Mucosa of rectum (tissue), 2 donors: Measurements from ENCODE around the gene MDK.

Source experiments
- H3K27ac ChIP-seq, 2 donors: one replicate each; pipeline ENCODE4 v1.7.0; 2013; ENCODE audit warnings: inconsistent platforms in 2 of 2, low read depth in 2 of 2, low read length in 2 of 2
- H3K27me3 ChIP-seq, 2 donors: one replicate each; pipeline ENCODE4 v1.7.0; 2013; ENCODE audit warnings: low read length in 2 of 2; ENCODE audit not compliant: control insufficient read depth in 2 of 2, insufficient read depth in 2 of 2
- H3K36me3 ChIP-seq, 2 donors: one replicate each; pipeline ENCODE4 v1.7.0; 2013; ENCODE audit warnings: low read length in 2 of 2; ENCODE audit not compliant: control insufficient read depth in 2 of 2, insufficient read depth in 2 of 2
- H3K4me1 ChIP-seq, 2 donors: one replicate each; pipeline ENCODE4 v1.7.0; 2013; ENCODE audit warnings: low read length in 2 of 2, mild to moderate bottlenecking in 1 of 2; ENCODE audit not compliant: control insufficient read depth in 2 of 2, insufficient read depth in 2 of 2
- H3K4me3 ChIP-seq, 2 donors: one replicate each; pipeline ENCODE4 v1.7.0; 2013; ENCODE audit warnings: low read length in 2 of 2
- H3K9ac ChIP-seq, 2 donors: one replicate each; pipeline ENCODE4 v1.7.0; 2013; ENCODE audit warnings: low read length in 2 of 2, low read depth in 1 of 2, mild to moderate bottlenecking in 1 of 2
- H3K9me3 ChIP-seq, 2 donors: one replicate each; pipeline ENCODE4 v1.7.0; 2013; ENCODE audit warnings: low read length in 2 of 2; ENCODE audit not compliant: control insufficient read depth in 2 of 2
- donor health status: healthy.
- donor health status: Normal muscosa, but diverticular disease.

MDK gene

DNA sequence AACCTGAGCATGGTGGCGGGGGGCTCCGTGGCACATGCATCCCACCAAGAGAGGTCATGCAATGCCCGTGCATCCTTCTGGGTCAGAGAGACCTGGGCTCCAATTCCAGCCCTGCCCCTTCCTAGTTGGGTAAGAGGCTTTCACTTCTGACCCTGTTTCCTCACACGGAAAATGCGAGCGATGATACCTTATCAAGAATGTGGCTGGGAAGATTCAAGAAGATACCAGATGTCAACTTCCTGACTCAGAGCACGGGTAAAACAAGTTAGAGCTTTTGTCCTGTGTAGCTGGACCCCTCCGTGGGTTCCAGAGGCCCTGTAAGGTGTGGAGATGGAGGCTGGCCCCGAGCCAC is 42.9 kb upstream of the MDK start:
- H3K4me1 ChIP-seq: peaks cover 0 to 4% of the 10 kb centered on the region in 2 donors
- H3K4me3 ChIP-seq: no peak overlapping the region
- no peak overlapping the region for H3K9ac ChIP-seq
- H3K27me3 ChIP-seq: peaks cover 8 to 17% of the 10 kb centered on the region in 2 donors
- no peaks in the 10 kb centered on the region for H3K36me3 ChIP-seq
- no peaks in the 10 kb centered on the region for H3K9me3 ChIP-seq
- H3K27ac ChIP-seq: no peak overlapping the region

DNA sequence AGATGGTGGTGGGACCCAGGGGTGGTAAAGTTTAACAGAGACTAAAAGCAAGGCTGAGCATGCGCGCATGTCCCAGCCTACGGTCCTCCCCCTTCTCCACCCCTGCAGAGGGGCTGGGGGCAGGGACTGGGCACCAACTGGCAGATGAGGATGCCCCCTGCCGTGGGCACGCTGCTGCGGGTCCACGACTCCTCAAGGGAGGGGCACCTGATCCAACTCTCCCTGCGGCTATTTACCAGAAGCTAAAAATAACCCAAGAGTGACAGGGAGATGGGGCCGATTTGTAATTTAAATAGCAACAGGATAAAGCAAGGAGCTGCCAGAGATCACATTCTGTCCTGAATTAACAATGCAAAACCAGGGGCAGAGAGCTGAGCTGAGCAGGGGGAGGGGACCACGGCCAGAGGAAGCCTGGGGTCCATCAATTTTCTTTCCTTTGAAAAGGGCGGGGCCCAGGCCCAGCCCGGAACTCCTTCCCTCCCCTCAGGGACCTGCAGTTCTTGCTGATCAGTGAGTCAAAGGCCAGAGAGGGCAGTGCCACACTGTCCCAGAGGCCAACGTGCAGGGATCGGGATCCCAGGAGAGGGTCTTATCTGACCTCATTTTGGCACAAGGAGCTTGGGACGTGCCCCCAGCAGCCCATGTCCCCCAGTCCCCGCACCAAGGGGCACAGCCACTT is 42.3 kb upstream of the MDK start:
- peaks cover 2 to 12% of the 10 kb centered on the region in 2 donors for H3K27me3 ChIP-seq
- no peak overlapping the region for H3K9ac ChIP-seq
- H3K9me3 ChIP-seq: no peaks in the 10 kb centered on the region
- no peak overlapping the region for H3K4me3 ChIP-seq
- peaks cover 0 to 4% of the 10 kb centered on the region in 2 donors for H3K4me1 ChIP-seq
- no peak overlapping the region for H3K27ac ChIP-seq
- H3K36me3 ChIP-seq: no peaks in the 10 kb centered on the region

DNA sequence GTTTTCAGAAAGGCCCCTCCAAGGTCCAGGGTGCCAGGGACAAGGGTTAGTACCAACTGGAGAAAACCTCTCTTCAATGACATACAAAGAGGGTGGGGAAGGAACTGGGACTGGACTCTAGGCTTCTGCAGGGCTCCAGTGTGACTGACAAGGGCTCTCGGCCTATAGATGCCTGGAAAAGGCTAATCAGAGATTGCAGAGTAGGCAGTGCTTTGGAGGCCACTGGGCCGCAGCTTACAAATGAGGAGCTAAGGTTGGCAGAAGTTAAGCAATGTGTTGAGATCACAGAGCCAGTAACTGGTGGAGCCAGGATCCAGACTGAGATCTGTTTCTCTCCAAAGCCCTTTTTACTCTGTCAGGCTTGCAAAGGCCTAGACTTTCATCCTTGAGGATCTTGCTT is 41.7 kb upstream of the MDK start:
- no peaks in the 10 kb centered on the region for H3K36me3 ChIP-seq
- H3K4me1 ChIP-seq: peaks cover 2 to 6% of the 10 kb centered on the region in 2 donors
- H3K9ac ChIP-seq: no peak overlapping the region
- H3K9me3 ChIP-seq: no peaks in the 10 kb centered on the region
- no peak overlapping the region for H3K4me3 ChIP-seq
- H3K27ac ChIP-seq: no peak overlapping the region
- peaks cover 0 to 9% of the 10 kb centered on the region in 2 donors for H3K27me3 ChIP-seq

DNA sequence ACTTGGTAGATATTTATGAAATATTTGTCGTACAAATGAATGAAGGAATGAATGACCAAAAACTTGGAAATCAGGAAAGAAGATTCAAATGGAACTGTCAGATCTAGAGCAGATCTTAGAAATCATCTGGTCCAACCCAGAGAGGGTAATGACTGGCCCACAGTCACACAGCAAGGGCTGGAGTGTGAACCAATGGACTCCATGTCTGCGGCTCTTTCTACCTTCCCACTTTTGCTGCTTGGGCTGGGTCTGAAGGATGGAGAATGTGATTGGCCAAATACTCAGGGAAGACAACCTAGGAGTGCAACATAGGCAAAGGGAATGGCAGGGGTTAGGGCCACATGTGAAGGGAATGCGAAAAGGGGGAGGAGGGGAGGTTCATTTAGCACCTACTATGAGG is 40.0 kb upstream of the MDK start:
- Histone ChIP-seq H3K27ac (no peak overlapping the region), H3K9ac (no peak overlapping the region), H3K36me3 (no peaks in the 10 kb centered on the region), H3K27me3 (peaks cover 0 to 2% of the 10 kb centered on the region in 2 donors), H3K4me3 (no peak overlapping the region), H3K4me1 (peaks cover 2 to 6% of the 10 kb centered on the region in 2 donors), H3K9me3 (no peaks in the 10 kb centered on the region)

GRCh38 chr11:46342239-46342638 is 39.2 kb upstream of the MDK start:
- peaks cover 7 to 9% of the 10 kb centered on the region in 2 donors for H3K4me1 ChIP-seq
- H3K9ac ChIP-seq: no peak overlapping the region
- H3K9me3 ChIP-seq: no peaks in the 10 kb centered on the region
- no peaks in the 10 kb centered on the region for H3K36me3 ChIP-seq
- H3K27ac ChIP-seq: no peak overlapping the region
- peaks cover 0 to 2% of the 10 kb centered on the region in 2 donors for H3K27me3 ChIP-seq
- H3K4me3 ChIP-seq: no peak overlapping the region

DNA sequence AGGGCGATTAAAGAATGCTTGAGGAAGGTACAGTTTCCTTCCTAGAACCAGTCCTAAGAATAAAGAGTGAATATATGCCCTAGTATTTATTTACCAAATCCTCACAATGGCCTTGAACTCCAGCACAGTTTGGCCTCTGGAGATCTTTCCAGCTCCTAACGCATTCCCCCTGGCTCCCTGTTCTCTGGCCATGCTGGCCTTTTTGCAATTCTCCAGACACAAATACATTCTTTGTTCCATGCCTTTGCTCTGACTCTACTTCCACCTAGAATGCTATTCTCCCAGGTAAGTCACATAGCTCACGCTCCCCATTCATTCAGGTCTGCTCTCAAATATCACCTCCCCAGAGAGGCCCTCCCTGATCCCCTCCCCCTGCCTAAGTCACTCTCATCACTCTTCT is 37.9 kb upstream of the MDK start:
- no peak overlapping the region for H3K27ac ChIP-seq
- H3K4me1 ChIP-seq: peaks cover 14 to 16% of the 10 kb centered on the region in 2 donors
- no peak overlapping the region for H3K4me3 ChIP-seq
- H3K27me3 ChIP-seq: no peaks in the 10 kb centered on the region
- H3K36me3 ChIP-seq: no peaks in the 10 kb centered on the region
- H3K9ac ChIP-seq: no peak overlapping the region
- no peaks in the 10 kb centered on the region for H3K9me3 ChIP-seq

DNA sequence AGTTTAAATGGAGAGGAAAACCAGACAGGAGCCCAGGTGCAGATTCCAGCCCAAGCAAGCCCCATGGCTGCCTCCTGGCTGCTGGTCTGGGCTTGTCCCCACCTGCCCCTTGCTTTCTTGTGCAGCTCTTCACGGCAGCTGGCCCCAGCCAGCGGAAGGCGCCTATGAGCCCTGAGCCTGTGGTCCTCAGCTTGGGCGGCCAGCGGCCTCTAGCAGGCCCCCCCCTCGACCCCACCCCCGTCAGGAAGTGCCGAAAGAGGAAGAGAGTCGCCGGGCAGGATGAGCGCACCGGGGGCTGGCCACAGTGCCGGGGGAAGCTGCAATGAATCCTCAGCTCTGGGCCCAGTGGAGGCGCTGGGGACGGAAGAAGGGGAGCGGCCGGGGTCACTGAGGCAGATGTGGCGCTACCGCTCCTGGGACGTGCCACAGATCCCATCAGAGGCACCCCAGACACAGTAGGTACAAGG is 36.3 kb upstream of the MDK start:
- Histone ChIP-seq H3K4me1 (peaks cover 19% of the 10 kb centered on the region in 2 donors), H3K9ac (peak overlapping the region in 1 of 2 donors; percentile 60), H3K4me3 (peak overlapping the region; percentile 8 to 73), H3K27ac (peak overlapping the region in 1 of 2 donors; percentile 58), H3K27me3 (no peaks in the 10 kb centered on the region), H3K36me3 (no peaks in the 10 kb centered on the region), H3K9me3 (no peaks in the 10 kb centered on the region)

DNA sequence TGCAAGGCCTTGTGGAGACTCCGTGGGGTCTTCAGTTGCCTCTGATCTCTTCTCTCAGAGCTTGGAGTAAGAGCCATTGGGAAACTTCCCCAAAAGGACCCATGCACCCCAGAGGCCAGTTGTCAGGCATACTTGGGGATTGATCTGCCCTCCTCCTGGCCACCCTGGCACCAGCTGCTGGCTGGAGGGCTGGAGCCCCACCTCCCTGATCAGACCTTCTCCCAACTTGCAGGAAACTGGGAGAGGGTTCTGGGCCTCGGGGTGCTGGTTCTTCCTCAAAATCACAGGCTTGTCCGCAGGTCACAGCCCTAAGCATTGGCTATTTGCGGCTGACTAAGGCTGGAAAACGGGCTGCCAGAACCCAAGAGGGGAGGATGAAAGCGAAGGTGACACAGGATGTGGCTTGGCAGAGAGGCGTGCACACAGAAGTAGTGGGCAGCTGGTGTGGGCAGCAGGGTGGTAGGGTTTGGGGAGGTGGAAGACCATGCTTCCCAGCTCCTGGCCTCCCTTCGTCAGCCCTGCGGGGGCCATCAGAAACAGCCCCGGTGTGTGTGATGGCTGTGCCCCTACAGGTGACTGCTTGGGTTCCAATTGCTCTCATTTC is 35.5 kb upstream of the MDK start:
- Histone ChIP-seq H3K9me3 (no peaks in the 10 kb centered on the region), H3K36me3 (no peaks in the 10 kb centered on the region), H3K27ac (peak overlapping the region in 1 of 2 donors; percentile 58), H3K4me1 (peaks cover 19% of the 10 kb centered on the region in 2 donors), H3K9ac (peak overlapping the region in 1 of 2 donors; percentile 60), H3K4me3 (peak overlapping the region; percentile 8 to 73), H3K27me3 (no peaks in the 10 kb centered on the region)

DNA sequence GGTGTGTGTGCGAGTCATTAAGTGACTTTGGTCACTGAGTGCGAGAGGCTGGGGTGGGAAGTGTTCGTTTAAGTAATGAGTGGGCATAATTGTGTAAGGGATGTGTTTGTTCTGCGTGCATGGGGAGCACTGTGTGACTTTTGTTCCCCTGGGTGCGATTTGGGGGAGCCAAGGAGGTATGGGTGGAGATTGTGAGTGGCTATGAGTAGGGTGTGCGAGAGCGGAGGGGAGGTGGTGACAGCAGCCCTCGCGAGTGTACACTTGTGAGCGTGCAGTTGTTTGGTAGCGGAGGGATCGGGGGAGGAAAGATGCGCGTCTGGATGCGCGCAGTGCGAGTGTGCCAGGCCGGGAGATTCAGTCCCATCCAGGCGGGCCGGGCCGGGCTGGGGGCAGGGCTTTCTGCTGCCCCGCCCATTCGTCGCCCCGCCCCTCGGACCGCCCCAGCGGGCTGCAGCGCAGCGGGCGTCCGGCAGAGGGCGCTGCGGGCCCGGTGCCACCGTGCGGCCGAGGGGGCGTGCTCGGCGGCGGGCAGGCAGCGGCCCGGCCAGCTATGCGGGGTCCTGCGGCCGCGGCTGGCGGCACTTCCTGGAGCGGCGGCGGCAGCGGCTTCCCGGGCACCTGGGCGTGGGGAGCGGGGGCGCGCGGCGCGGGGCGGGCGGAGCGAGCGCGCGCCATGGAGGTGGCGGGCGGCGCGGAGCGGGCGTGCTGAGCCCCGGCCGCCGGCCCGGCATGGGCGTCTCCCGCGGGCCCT is 34.4 kb upstream of the MDK start, which contains the start of gene DGKZ:
TSS of gene DGKZ (plus strand) at position 578 of the 751 bp plus-strand sequence. CDS start 197 bp downstream, outside the sequence.
- Histone ChIP-seq H3K27me3 (no peaks in the 10 kb centered on the region), H3K9ac (peak within 1 kb of the TSS; percentile 68 to 80), H3K4me1 (peaks cover 19 to 23% of the 10 kb centered on the region in 2 donors), H3K36me3 (no peaks in the 10 kb centered on the region), H3K27ac (peak within 1 kb of the TSS; percentile 3 to 43), H3K9me3 (no peaks in the 10 kb centered on the region), H3K4me3 (peak within 1 kb of the TSS; percentile 85 to 89)
